Testis (tissue), 2 donors: ENCODE data around the gene NETO1.

Experiments used
- CTCF ChIP-seq, 3 experiments: fragments of 450-650 bp in 2 of 3; fragments of 200-600 bp in 1 of 3; sonication (generic) in 1 of 3; IDR thresholded peaks; one replicate each; pipeline ENCODE4 v1.5.1; 2016 to 2019; ENCODE audit warnings: antibody characterized with exemption in 3 of 3, mild to moderate bottlenecking in 2 of 3, moderate library complexity in 1 of 3
- POLR2A ChIP-seq: fragments of 450-650 bp; IDR thresholded peaks from one replicate; pipeline ENCODE4 v1.6.1; 2017; ENCODE audit warnings: antibody characterized with exemption, mild to moderate bottlenecking, moderate library complexity

GRCh38 chr18:72834731-72835130, 33.1 kb downstream of the NETO1 start:
- TF ChIP-seq POLR2A (no peak), CTCF (IDR thresholded peaks at IDR 0.05) (no peak)
